NCI-H1417 treated with DMSO at 0.1 percent for 48 hours (cell line): ENCODE measurements around the gene AGBL3.

Experiments
- DNase-seq: peaks from one replicate; lab custom pipeline; 2025; lab: John Stamatoyannopoulos, UW

AGBL3 gene

GRCh38 chr7:134986363-134987251 lies at the start of gene AGBL3:
Gene AGBL3 (plus strand): TSS chr7:134986508. CDS start chr7:134987934, 1,426 bp downstream.
- DNase-seq: peak; percentile 92

- DNase-seq: no peak
Measured at GRCh38 chr7:134936893-134937510, 49.3 kb upstream of the AGBL3 start.

- no peak for DNase-seq
Measured at GRCh38 chr7:134938141-134938540, 48.2 kb upstream of the AGBL3 start.

DNA sequence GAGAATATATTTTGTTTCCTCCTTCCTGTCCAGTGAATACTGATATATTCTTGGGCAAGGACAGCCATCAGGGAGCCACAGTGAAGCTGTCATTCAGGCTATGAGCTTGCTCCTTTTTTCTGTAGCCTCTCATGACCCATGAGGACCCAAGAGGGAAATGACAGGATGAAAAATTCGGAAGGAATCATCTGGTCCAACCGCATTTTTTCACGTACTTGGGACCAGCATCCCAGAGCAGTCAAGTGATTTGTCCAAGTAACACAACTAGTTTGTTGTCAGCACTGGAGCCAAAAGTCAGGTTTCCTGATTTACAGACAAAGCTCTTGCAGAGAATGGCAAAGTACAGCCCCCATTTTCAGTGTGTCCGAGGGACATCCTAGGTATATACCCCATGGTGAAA lies 47.2 kb upstream of the AGBL3 start:
- no peak for DNase-seq

DNA sequence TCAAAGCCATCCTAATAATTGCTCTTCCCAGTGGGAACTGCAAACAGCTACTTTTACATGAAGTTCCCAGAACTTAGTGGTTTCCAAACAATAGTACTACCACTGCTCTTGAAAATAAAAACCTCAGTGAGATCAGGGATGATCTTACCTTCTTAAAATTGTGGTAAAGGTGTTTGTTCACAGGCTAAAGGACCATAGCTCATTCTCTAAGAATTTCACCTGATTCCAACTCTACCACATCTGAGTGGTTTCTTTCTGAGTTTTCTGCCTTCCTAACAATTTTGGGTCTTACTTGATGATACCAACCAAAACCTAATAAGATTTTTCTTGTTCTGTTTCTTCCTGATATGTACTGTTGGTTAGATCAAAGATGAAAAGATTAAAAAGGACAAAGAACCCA lies 45.6 kb upstream of the AGBL3 start:
- no peak for DNase-seq

DNA sequence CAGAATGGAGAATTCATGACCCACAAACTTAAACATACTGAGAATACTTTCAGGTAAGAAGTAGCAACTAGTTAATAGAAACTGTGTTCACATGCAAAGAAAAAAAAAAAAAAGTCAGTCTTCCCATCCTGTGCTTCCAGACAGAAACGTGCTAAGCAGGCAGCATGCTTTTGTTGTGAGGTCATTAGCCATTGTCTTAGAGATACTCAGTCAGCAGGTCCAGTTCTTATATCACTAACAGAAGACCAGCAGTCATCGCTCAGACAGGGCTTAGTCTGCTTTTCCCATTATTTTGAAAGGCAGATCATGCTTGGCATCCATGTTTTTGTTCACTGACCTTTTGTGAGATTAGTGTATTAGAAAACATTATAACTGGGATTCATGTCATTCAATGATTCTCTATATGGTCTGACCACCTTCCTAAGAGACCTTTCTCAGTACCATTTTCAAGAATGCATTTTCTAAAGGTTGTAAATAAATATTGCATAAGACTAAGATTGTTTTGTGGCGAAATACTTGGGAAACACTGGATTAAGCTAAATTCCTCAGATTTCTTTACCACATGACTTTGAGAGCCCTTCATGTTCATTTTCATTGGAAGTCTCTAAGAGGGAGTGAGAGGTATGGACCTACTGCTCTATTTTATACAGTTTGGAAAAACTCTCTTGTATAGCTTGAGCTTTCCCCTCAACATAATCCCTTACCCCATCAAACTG lies 45.0 kb upstream of the AGBL3 start:
- DNase-seq: no peak

GRCh38 chr7:134941952-134942351 lies 44.4 kb upstream of the AGBL3 start:
- DNase-seq: no peak

DNA sequence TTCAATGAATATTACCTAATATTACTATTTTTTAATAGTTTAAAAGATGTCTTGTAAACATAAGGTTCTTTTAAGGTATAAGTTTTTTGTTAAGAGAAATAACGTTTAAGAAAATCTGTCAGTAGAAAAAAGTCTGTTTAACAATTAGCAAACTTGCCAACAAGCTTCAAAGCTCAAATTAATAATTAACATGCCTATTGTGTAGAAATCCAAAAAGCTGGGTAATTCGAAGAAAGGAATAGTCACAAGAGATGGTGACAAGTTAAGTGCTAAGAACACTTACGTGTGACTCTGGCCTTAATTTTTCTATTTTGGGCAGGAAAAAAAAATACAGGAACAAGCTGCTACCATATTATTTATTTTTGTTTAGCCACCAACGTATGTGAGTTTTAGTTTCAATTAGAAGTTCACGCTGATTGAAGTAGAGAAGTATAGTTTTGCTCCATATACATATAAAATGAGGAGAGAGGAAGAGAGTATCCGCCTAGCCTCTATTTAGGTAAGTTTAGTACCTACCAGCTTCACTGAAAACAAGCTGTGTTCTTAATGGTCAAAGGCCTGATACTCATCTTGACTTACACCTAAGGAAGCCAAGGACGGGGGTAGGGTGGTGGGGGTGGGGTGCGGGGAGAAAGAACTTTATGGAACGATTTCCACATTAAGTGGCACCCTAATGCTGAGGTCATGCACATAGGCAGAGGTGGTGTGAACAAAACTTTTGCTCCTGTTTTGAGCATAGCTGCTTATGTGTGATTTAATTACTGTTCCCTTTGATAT lies 43.4 kb upstream of the AGBL3 start:
- DNase-seq: no peak

- DNase-seq: peak; percentile 23
Measured at GRCh38 chr7:134943785-134944400, 42.4 kb upstream of the AGBL3 start.

GRCh38 chr7:134945691-134946090 lies 40.6 kb upstream of the AGBL3 start:
- DNase-seq: no peak

DNA sequence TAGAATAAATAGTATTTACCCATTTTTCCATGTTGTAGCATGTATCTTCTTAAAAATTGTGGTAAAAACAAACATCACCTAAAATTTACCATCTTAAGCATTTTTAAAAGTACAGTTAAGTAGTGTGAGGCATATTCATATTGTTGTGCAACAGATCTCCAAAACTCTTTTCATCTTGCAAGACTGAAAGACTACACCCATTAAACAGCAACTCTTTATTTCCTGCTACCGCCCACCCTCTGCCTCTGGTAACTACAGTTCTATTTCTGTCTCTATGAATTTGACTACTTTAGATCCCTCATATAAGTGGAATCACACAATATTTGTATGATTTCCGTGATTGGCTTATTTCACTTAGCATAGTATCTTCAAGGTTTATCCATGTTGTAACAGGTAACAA lies 40.0 kb upstream of the AGBL3 start:
- no peak for DNase-seq

DNA sequence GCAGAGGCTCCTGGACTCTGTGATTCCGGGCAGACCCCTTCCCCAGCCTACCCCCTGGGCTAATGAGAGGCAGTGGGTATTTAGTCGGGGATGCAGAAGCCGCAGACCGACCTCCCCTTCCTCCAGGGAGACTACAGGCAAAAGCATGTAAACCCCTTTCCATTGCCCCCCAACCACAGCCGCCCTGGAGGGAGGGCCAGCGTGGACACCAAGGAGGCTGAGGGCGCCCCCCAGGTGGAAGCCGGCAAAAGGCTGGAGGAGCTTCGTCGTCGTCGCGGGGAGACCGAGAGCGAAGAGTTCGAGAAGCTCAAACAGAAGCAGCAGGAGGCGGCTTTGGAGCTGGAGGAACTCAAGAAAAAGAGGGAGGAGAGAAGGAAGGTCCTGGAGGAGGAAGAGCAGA lies 39.0 kb upstream of the AGBL3 start:
- DNase-seq: no peak

GRCh38 chr7:134947831-134948230 lies 38.5 kb upstream of the AGBL3 start:
- no peak for DNase-seq

GRCh38 chr7:134948246-134948645 lies 38.1 kb upstream of the AGBL3 start:
- DNase-seq: no peak

DNA sequence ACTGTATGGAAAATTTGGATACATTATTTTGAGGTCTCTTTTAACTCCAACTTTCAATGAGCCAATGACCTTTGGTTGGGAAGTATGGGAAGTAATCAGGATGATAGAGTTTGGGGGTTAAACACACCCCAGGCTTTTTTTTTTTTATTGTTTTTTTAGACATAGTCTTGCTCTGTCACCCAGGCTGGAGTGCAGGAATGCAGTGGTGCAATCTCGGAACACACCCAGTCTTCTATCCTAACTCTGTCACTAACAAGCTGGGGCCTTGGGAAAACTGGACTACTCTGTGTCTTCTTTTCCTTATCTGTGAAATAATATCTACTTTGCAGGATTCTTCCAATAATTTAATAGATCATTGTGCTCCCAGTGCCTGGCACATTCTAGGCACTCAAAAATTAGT lies 37.6 kb upstream of the AGBL3 start:
- DNase-seq: no peak

DNA sequence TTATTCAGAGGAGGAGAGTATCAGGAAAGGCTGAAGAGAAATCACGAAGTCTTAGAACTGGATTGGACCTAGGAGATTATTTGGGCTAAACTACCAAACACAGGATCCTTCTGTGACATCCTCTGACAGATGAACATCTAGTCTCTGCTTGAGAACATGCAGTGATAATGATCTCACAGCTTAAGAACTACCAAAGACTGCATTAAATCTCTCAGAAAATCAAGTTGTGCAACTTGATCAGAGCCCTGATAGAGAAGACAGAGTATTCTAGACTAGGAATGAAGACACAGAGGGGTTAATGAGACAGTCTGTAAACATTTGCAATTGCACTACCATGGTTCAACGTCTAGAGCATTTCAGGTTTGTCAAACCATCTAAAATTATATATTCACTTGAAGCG lies 37.1 kb upstream of the AGBL3 start:
- no peak for DNase-seq

GRCh38 chr7:134954197-134955082 lies 31.9 kb upstream of the AGBL3 start:
- no peak for DNase-seq

DNA sequence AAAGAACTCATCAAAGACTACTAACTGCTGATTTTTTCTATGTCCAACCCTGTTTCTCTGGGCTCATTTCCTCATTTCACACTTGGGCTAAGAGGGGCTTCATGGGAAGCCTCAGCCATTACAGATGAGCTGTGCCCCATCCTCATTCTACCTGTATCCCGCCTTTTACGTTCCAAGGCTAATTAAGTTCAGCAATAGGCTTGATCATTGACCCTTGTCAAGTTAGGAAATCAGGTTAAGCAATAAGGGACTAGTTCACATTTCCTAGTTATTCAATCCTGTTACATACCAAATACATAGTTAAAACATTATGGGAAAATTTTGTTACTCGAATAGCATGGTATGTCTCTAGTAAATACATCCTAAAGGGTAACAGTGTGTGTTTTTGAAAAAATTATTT lies 29.3 kb upstream of the AGBL3 start:
- DNase-seq: no peak

DNA sequence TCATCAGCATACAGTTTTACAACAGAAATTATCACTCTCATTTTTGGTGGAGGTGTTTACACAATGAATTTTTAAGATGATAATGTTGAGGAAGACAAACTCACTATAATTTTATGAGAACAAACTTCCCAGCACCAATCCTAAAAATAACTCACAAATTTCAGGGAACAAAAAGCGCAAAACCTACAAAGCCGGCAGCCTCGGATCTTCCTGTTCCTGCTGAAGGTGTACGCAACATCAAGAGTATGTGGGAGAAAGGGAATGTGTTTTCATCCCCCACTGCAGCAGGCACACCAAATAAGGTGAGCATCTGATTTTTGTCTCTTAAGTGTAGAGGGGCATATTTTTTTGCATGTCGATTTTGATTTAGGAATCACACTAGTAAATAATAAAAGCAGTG lies 26.5 kb upstream of the AGBL3 start:
- DNase-seq: no peak

DNA sequence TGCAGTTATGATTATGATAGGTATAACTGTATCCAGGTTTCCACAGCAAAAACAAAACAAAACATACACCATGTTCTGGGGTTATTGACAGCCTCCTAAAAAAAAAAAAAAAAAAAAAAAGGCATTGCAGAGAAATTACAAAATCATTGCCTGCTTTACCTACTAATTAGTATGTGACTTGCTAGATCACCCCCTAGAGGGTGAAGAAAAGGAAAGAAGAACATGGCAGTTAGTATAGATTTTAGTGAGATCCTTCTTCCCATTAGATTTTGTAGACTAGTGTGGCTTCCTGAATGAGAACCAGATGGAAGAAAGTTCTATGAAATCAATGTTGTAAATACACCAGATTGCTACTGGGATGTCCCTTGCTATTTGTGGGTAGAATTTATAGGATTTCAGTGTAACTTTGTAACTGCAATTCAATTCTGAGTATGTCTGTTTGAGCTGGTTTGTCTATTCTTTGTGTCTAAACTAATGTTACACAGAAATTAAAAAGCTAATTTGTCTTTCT lies 24.0 kb upstream of the AGBL3 start:
- no peak for DNase-seq
